ENCODE measurements around the gene ANKRD52. TPM values are rescaled to one million over a fixed set of nuclear protein-coding genes. Genes with fewer than 3 reads are reported as not detected.

ANKRD52 gene
- total and polyA plus RNA-seq, 2 experiments from 2014 or later, result 20.3 to 25.2 TPM

DNA sequence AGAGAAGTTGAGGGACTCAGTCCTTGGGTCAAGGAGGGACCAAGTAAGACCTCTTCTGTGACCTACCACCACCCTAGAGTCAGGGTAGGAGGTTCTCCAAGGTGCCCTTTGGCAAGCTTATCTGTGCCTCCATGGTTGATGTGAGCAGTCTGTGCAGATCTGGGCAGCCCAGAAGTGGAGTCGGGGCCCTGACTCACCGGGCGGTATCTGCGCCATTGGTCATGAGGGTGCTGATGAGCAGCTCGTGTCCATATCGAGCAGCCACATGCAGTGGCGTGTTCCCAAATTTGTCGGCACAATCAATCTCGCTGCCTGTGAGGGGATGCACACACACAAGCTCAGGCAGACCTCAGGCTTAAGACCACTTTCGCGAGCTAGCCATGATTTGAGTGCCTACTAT is 5.1 kb downstream of the ANKRD52 start (continued):
- TF ChIP-seq, protein P1, sequence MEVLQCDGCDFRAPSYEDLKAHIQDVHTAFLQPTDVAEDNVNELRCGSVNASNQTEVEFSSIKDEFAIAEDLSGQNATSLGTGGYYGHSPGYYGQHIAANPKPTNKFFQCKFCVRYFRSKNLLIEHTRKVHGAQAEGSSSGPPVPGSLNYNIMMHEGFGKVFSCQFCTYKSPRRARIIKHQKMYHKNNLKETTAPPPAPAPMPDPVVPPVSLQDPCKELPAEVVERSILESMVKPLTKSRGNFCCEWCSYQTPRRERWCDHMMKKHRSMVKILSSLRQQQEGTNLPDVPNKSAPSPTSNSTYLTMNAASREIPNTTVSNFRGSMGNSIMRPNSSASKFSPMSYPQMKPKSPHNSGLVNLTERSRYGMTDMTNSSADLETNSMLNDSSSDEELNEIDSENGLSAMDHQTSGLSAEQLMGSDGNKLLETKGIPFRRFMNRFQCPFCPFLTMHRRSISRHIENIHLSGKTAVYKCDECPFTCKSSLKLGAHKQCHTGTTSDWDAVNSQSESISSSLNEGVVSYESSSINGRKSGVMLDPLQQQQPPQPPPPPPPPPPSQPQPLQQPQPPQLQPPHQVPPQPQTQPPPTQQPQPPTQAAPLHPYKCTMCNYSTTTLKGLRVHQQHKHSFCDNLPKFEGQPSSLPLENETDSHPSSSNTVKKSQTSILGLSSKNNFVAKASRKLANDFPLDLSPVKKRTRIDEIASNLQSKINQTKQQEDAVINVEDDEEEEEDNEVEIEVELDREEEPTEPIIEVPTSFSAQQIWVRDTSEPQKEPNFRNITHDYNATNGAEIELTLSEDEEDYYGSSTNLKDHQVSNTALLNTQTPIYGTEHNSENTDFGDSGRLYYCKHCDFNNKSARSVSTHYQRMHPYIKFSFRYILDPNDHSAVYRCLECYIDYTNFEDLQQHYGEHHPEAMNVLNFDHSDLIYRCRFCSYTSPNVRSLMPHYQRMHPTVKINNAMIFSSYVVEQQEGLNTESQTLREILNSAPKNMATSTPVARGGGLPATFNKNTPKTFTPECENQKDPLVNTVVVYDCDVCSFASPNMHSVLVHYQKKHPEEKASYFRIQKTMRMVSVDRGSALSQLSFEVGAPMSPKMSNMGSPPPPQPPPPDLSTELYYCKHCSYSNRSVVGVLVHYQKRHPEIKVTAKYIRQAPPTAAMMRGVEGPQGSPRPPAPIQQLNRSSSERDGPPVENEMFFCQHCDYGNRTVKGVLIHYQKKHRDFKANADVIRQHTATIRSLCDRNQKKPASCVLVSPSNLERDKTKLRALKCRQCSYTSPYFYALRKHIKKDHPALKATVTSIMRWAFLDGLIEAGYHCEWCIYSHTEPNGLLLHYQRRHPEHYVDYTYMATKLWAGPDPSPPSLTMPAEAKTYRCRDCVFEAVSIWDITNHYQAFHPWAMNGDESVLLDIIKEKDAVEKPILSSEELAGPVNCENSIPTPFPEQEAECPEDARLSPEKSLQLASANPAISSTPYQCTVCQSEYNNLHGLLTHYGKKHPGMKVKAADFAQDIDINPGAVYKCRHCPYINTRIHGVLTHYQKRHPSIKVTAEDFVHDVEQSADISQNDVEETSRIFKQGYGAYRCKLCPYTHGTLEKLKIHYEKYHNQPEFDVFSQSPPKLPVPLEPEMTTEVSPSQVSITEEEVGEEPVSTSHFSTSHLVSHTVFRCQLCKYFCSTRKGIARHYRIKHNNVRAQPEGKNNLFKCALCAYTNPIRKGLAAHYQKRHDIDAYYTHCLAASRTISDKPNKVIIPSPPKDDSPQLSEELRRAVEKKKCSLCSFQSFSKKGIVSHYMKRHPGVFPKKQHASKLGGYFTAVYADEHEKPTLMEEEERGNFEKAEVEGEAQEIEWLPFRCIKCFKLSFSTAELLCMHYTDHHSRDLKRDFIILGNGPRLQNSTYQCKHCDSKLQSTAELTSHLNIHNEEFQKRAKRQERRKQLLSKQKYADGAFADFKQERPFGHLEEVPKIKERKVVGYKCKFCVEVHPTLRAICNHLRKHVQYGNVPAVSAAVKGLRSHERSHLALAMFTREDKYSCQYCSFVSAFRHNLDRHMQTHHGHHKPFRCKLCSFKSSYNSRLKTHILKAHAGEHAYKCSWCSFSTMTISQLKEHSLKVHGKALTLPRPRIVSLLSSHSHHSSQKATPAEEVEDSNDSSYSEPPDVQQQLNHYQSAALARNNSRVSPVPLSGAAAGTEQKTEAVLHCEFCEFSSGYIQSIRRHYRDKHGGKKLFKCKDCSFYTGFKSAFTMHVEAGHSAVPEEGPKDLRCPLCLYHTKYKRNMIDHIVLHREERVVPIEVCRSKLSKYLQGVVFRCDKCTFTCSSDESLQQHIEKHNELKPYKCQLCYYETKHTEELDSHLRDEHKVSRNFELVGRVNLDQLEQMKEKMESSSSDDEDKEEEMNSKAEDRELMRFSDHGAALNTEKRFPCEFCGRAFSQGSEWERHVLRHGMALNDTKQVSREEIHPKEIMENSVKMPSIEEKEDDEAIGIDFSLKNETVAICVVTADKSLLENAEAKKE (CRISPR knock-in tag; IDR thresholded peaks at IDR 0.05), result no peak
- no peak for TF ChIP-seq CREB1 (CRISPR knock-in tag; IDR thresholded peaks at IDR 0.05; ENCODE audit: low read depth)
- TF ChIP-seq, protein P2, sequence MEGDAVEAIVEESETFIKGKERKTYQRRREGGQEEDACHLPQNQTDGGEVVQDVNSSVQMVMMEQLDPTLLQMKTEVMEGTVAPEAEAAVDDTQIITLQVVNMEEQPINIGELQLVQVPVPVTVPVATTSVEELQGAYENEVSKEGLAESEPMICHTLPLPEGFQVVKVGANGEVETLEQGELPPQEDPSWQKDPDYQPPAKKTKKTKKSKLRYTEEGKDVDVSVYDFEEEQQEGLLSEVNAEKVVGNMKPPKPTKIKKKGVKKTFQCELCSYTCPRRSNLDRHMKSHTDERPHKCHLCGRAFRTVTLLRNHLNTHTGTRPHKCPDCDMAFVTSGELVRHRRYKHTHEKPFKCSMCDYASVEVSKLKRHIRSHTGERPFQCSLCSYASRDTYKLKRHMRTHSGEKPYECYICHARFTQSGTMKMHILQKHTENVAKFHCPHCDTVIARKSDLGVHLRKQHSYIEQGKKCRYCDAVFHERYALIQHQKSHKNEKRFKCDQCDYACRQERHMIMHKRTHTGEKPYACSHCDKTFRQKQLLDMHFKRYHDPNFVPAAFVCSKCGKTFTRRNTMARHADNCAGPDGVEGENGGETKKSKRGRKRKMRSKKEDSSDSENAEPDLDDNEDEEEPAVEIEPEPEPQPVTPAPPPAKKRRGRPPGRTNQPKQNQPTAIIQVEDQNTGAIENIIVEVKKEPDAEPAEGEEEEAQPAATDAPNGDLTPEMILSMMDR (conservative IDR thresholded peaks at IDR 0.05; ENCODE audit: low read depth in 2 of 2), result no peak
- TF ChIP-seq, protein P3, sequence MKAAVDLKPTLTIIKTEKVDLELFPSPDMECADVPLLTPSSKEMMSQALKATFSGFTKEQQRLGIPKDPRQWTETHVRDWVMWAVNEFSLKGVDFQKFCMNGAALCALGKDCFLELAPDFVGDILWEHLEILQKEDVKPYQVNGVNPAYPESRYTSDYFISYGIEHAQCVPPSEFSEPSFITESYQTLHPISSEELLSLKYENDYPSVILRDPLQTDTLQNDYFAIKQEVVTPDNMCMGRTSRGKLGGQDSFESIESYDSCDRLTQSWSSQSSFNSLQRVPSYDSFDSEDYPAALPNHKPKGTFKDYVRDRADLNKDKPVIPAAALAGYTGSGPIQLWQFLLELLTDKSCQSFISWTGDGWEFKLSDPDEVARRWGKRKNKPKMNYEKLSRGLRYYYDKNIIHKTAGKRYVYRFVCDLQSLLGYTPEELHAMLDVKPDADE (IDR thresholded peaks at IDR 0.05), result no peak
- TF ChIP-seq JUNB (IDR thresholded peaks at IDR 0.05; ENCODE audit: unreplicated experiment), result no peak
- TF ChIP-seq, protein P4, sequence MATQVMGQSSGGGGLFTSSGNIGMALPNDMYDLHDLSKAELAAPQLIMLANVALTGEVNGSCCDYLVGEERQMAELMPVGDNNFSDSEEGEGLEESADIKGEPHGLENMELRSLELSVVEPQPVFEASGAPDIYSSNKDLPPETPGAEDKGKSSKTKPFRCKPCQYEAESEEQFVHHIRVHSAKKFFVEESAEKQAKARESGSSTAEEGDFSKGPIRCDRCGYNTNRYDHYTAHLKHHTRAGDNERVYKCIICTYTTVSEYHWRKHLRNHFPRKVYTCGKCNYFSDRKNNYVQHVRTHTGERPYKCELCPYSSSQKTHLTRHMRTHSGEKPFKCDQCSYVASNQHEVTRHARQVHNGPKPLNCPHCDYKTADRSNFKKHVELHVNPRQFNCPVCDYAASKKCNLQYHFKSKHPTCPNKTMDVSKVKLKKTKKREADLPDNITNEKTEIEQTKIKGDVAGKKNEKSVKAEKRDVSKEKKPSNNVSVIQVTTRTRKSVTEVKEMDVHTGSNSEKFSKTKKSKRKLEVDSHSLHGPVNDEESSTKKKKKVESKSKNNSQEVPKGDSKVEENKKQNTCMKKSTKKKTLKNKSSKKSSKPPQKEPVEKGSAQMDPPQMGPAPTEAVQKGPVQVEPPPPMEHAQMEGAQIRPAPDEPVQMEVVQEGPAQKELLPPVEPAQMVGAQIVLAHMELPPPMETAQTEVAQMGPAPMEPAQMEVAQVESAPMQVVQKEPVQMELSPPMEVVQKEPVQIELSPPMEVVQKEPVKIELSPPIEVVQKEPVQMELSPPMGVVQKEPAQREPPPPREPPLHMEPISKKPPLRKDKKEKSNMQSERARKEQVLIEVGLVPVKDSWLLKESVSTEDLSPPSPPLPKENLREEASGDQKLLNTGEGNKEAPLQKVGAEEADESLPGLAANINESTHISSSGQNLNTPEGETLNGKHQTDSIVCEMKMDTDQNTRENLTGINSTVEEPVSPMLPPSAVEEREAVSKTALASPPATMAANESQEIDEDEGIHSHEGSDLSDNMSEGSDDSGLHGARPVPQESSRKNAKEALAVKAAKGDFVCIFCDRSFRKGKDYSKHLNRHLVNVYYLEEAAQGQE (IDR thresholded peaks at IDR 0.05; ENCODE audit: unreplicated experiment), result no peak
- no peak for TF ChIP-seq ZNF331 (CRISPR knock-in tag; IDR thresholded peaks at IDR 0.05; ENCODE audit: low read depth)
- no peak for TF ChIP-seq ZNF114 (CRISPR knock-in tag; IDR thresholded peaks at IDR 0.05)
- TF ChIP-seq EZH2 (IDR thresholded peaks at IDR 0.05; ENCODE audit: low read depth, unreplicated experiment), result no peak
- no peak for TF ChIP-seq NANOG (IDR thresholded peaks at IDR 0.05; ENCODE audit: borderline replicate concordance)
